Measurements from ENCODE around the gene DAPK1. TPM values are rescaled to one million over a fixed set of nuclear protein-coding genes. Genes with fewer than 3 reads are reported as not detected.

DAPK1 gene
- total and polyA plus RNA-seq, 2 donors: 28.1 to 35.5 TPM

- Histone ChIP-seq H3K27me3 (ENCODE audit: control insufficient read depth in 2 of 2, insufficient read depth in 1 of 2, low read length in 1 of 2) (no peaks in the 10 kb centered on the region), H3K36me3 (ENCODE audit: control insufficient read depth in 2 of 2, insufficient read depth in 2 of 2, low read length in 1 of 2) (peaks cover 13 to 48% of the 10 kb centered on the region in 2 donors), H3K4me3 (ENCODE audit: low read length in 2 of 2) (no peak overlapping the region), H3K4me1 (ENCODE audit: control insufficient read depth in 2 of 2, insufficient read depth in 2 of 2, low read length in 2 of 2) (peaks cover 9 to 64% of the 10 kb centered on the region in 2 donors), H3K9me3 (ENCODE audit: control insufficient read depth in 2 of 2, insufficient read depth in 1 of 2, low read length in 1 of 2) (peaks cover 0 to 6% of the 10 kb centered on the region in 2 donors), H3K27ac (ENCODE audit: low read depth in 1 of 2, low read length in 1 of 2) (peak overlapping the region in 1 of 2 donors; percentile 50)
- WGBS: 96% methylated on average over 6 of the region's 6 CpGs
- no peak for DNase-seq (ENCODE audit: low read depth in 6 of 9, low spot score in 9 of 9)
These were observed 71.4 kb downstream of the DAPK1 start for GRCh38 chr9:87569008-87569509.

DNA sequence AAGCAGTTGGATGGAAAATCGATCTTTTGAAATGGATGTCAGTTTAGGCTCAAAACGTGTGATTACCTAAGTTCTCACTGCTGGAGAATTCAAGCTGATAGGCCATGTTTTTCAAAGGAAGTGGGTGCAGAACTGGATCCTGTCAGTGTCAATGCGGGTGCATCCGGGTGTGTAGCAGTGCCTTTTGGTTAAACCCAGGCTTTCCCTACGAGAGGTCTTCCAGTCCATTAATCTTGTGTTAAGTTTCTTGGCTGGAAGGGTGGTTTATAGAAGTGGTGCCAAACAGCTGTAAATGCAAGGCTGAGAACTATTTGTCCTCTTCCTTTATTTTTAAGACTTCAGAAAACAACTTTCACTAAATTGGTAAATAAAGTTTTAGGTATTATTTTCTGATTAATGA is 71.9 kb downstream of the DAPK1 start:
- no peaks in the 10 kb centered on the region for H3K27me3 ChIP-seq (ENCODE audit: control insufficient read depth in 2 of 2, insufficient read depth in 1 of 2, low read length in 1 of 2)
- peaks cover 0 to 6% of the 10 kb centered on the region in 2 donors for H3K9me3 ChIP-seq (ENCODE audit: control insufficient read depth in 2 of 2, insufficient read depth in 1 of 2, low read length in 1 of 2)
- WGBS: 39% methylated on average over 5 of the region's 5 CpGs
- H3K4me1 ChIP-seq (ENCODE audit: control insufficient read depth in 2 of 2, insufficient read depth in 2 of 2, low read length in 2 of 2): peaks cover 9 to 60% of the 10 kb centered on the region in 2 donors
- H3K4me3 ChIP-seq (ENCODE audit: low read length in 2 of 2): no peak overlapping the region
- H3K27ac ChIP-seq (ENCODE audit: low read depth in 1 of 2, low read length in 1 of 2): peak overlapping the region in 1 of 2 donors; percentile 50
- DNase-seq (ENCODE audit: low read depth in 6 of 9, low spot score in 9 of 9): peak in 3 of 9 donors; percentile 41 to 70 (median 64)
- H3K36me3 ChIP-seq (ENCODE audit: control insufficient read depth in 2 of 2, insufficient read depth in 2 of 2, low read length in 1 of 2): peaks cover 13 to 50% of the 10 kb centered on the region in 2 donors

DNA sequence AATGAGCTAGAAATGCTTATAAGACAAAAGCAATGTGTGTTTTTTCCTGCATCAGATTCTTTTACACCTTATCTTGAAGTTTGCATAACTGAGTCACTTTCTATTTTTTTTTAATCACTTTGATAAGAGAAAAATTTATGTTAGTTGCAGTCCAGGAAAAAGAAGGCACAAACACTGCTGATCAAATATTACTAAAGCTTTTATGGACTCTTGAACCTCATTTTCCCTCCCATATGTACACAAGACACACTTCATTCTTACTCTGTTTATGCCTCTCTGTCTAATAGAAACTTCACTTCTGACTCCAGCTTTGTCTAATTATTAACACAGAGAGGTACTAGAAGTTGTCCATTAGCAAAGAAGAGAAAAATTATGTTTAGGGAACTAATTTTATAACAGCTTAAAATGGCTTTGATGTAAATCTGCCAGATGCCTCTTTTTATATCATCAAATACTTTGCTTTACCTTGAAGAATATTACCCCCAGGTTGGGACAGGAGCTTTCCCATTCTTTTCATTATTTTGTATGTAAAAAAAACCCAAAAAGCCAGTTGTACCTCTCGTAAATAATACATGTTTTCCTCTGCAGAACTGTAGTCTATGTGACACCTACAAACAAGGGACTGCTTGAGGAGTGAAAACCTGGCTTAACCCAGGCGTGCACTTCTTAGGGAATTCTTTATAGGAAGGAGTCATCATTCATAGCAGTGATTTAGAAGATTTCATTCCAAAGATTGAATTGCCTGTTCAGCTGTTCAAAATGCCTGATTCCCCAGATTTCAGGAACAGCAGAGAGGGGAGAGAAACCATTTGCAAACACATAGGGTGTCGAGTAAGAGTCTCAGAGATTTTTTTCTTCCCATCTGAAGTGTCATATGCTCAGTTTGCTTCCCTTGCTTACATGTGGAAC is 72.6 kb downstream of the DAPK1 start:
- Histone ChIP-seq H3K4me3 (ENCODE audit: low read length in 2 of 2) (no peak overlapping the region), H3K27ac (ENCODE audit: low read depth in 1 of 2, low read length in 1 of 2) (peak overlapping the region in 1 of 2 donors; percentile 50), H3K36me3 (ENCODE audit: control insufficient read depth in 2 of 2, insufficient read depth in 2 of 2, low read length in 1 of 2) (peaks cover 13 to 43% of the 10 kb centered on the region in 2 donors), H3K27me3 (ENCODE audit: control insufficient read depth in 2 of 2, insufficient read depth in 1 of 2, low read length in 1 of 2) (no peaks in the 10 kb centered on the region), H3K9me3 (ENCODE audit: control insufficient read depth in 2 of 2, insufficient read depth in 1 of 2, low read length in 1 of 2) (peaks cover 0 to 6% of the 10 kb centered on the region in 2 donors), H3K4me1 (ENCODE audit: control insufficient read depth in 2 of 2, insufficient read depth in 2 of 2, low read length in 2 of 2) (peaks cover 6 to 53% of the 10 kb centered on the region in 2 donors)
- no peak for DNase-seq (ENCODE audit: low read depth in 6 of 9, low spot score in 9 of 9)
- 93% methylated on average over 3 of the region's 3 CpGs for WGBS

DNA sequence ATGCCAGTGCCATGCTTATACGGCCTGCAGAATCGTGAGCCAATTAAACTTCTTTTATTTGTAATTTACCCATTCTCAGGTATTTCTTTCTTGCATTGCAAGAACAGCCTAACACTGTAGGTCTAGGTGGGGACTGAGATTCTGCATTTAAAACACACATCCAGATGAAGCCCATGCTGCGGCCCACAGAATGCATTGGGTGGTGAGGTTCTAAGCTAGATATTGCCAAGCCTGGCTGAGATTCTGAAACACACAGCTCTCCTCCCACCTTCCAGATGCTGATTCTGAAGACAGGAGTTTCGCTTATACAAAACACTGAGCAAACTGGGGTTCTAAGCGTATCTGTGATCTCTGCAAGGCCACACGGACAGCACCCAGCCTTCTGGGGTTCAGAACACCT is 75.1 kb downstream of the DAPK1 start:
- peaks cover 6 to 57% of the 10 kb centered on the region in 2 donors for H3K4me1 ChIP-seq (ENCODE audit: control insufficient read depth in 2 of 2, insufficient read depth in 2 of 2, low read length in 2 of 2)
- no peak overlapping the region for H3K4me3 ChIP-seq (ENCODE audit: low read length in 2 of 2)
- H3K27ac ChIP-seq (ENCODE audit: low read depth in 1 of 2, low read length in 1 of 2): peak overlapping the region in 1 of 2 donors; percentile 21

GRCh38 chr9:87573841-87574342 is 76.2 kb downstream of the DAPK1 start:
- peaks cover 9 to 53% of the 10 kb centered on the region in 2 donors for H3K4me1 ChIP-seq (ENCODE audit: control insufficient read depth in 2 of 2, insufficient read depth in 2 of 2, low read length in 2 of 2)
- peaks cover 13 to 39% of the 10 kb centered on the region in 2 donors for H3K36me3 ChIP-seq (ENCODE audit: control insufficient read depth in 2 of 2, insufficient read depth in 2 of 2, low read length in 1 of 2)
- peaks cover 0 to 6% of the 10 kb centered on the region in 2 donors for H3K9me3 ChIP-seq (ENCODE audit: control insufficient read depth in 2 of 2, insufficient read depth in 1 of 2, low read length in 1 of 2)
- H3K4me3 ChIP-seq (ENCODE audit: low read length in 2 of 2): no peak overlapping the region
- H3K27me3 ChIP-seq (ENCODE audit: control insufficient read depth in 2 of 2, insufficient read depth in 1 of 2, low read length in 1 of 2): no peaks in the 10 kb centered on the region
- WGBS: 97% methylated on average over 1 of the region's 1 CpG
- no peak overlapping the region for H3K27ac ChIP-seq (ENCODE audit: low read depth in 1 of 2, low read length in 1 of 2)
- no peak for DNase-seq (ENCODE audit: low read depth in 6 of 9, low spot score in 9 of 9)

More for the DNA sequence above, 75.1 kb downstream of the DAPK1 start:
- Histone ChIP-seq H3K27me3 (ENCODE audit: control insufficient read depth in 2 of 2, insufficient read depth in 1 of 2, low read length in 1 of 2) (no peaks in the 10 kb centered on the region), H3K36me3 (ENCODE audit: control insufficient read depth in 2 of 2, insufficient read depth in 2 of 2, low read length in 1 of 2) (peaks cover 13 to 48% of the 10 kb centered on the region in 2 donors), H3K9me3 (ENCODE audit: control insufficient read depth in 2 of 2, insufficient read depth in 1 of 2, low read length in 1 of 2) (peaks cover 0 to 6% of the 10 kb centered on the region in 2 donors)
- 97% methylated on average over 6 of the region's 6 CpGs for WGBS
- no peak for DNase-seq (ENCODE audit: low read depth in 6 of 9, low spot score in 9 of 9)

- peaks cover 8 to 26% of the 10 kb centered on the region in 2 donors for H3K36me3 ChIP-seq (ENCODE audit: control insufficient read depth in 2 of 2, insufficient read depth in 2 of 2, low read length in 1 of 2)
- H3K27me3 ChIP-seq (ENCODE audit: control insufficient read depth in 2 of 2, insufficient read depth in 1 of 2, low read length in 1 of 2): no peaks in the 10 kb centered on the region
- H3K4me1 ChIP-seq (ENCODE audit: control insufficient read depth in 2 of 2, insufficient read depth in 2 of 2, low read length in 2 of 2): peaks cover 9 to 46% of the 10 kb centered on the region in 2 donors
- no peak for DNase-seq (ENCODE audit: low read depth in 6 of 9, low spot score in 9 of 9)
- H3K9me3 ChIP-seq (ENCODE audit: control insufficient read depth in 2 of 2, insufficient read depth in 1 of 2, low read length in 1 of 2): peaks cover 0 to 2% of the 10 kb centered on the region in 2 donors
- no peak overlapping the region for H3K27ac ChIP-seq (ENCODE audit: low read depth in 1 of 2, low read length in 1 of 2)
- H3K4me3 ChIP-seq (ENCODE audit: low read length in 2 of 2): no peak overlapping the region
- WGBS: 98% methylated on average over 7 of the region's 7 CpGs
These were observed 80.1 kb downstream of the DAPK1 start for GRCh38 chr9:87577746-87578145.

GRCh38 chr9:87578625-87579024 is 81.0 kb downstream of the DAPK1 start:
- no peaks in the 10 kb centered on the region for H3K27me3 ChIP-seq (ENCODE audit: control insufficient read depth in 2 of 2, insufficient read depth in 1 of 2, low read length in 1 of 2)
- no peak overlapping the region for H3K4me3 ChIP-seq (ENCODE audit: low read length in 2 of 2)
- peaks cover 9 to 41% of the 10 kb centered on the region in 2 donors for H3K4me1 ChIP-seq (ENCODE audit: control insufficient read depth in 2 of 2, insufficient read depth in 2 of 2, low read length in 2 of 2)
- H3K36me3 ChIP-seq (ENCODE audit: control insufficient read depth in 2 of 2, insufficient read depth in 2 of 2, low read length in 1 of 2): peaks cover 3 to 21% of the 10 kb centered on the region in 2 donors
- no peaks in the 10 kb centered on the region for H3K9me3 ChIP-seq (ENCODE audit: control insufficient read depth in 2 of 2, insufficient read depth in 1 of 2, low read length in 1 of 2)
- DNase-seq (ENCODE audit: low read depth in 6 of 9, low spot score in 9 of 9): no peak
- H3K27ac ChIP-seq (ENCODE audit: low read depth in 1 of 2, low read length in 1 of 2): peak overlapping the region in 1 of 2 donors; percentile 6
- WGBS: 93% methylated on average over 2 of the region's 2 CpGs

DNA sequence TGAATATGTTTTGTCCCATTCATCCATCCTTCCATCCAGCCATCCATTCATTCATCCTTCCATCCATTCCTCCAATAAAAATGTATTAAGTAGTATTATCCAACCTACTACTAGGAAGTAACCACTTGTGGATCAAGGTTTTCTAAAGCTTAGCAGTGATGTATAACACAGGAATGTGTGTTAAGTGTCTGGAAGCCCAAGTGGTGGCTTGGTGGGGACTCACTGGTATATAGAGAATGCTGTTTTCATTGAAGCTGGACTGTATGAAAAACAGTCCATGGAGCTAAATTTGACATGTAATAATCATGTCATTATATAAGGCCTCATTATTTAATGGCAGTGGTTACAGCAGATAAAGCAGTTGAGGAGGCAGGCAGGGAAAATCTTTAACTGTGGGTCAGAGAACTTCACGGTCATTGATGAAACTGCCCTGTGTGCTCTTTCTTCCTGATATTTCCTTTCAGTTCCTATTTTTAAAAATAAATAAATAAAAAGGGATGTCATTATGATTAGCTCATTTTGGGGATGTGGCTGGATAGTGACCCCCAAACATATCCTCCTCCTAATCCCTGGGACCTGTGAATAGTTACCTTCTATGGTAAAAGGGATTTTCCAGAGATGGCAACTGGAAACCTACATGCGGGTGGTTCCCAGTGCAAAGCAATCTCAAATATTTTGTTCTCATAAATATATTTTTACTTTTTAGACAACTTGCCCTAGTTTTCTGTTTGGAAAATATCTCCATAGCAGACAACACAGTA is 82.3 kb downstream of the DAPK1 start:
- no peaks in the 10 kb centered on the region for H3K27me3 ChIP-seq (ENCODE audit: control insufficient read depth in 2 of 2, insufficient read depth in 1 of 2, low read length in 1 of 2)
- no peak overlapping the region for H3K4me3 ChIP-seq (ENCODE audit: low read length in 2 of 2)
- no peaks in the 10 kb centered on the region for H3K9me3 ChIP-seq (ENCODE audit: control insufficient read depth in 2 of 2, insufficient read depth in 1 of 2, low read length in 1 of 2)
- DNase-seq (ENCODE audit: low read depth in 6 of 9, low spot score in 9 of 9): no peak
- peaks cover 4 to 14% of the 10 kb centered on the region in 2 donors for H3K36me3 ChIP-seq (ENCODE audit: control insufficient read depth in 2 of 2, insufficient read depth in 2 of 2, low read length in 1 of 2)
- 97% methylated on average over 2 of the region's 2 CpGs for WGBS
- peak overlapping the region in 1 of 2 donors; percentile 73 for H3K27ac ChIP-seq (ENCODE audit: low read depth in 1 of 2, low read length in 1 of 2)
- peaks cover 9 to 41% of the 10 kb centered on the region in 2 donors for H3K4me1 ChIP-seq (ENCODE audit: control insufficient read depth in 2 of 2, insufficient read depth in 2 of 2, low read length in 2 of 2)

Measured in thymus (tissue), 11 donors.